ENCODE data around the gene GAL. TPM values are rescaled to one million over a fixed set of nuclear protein-coding genes. Genes with fewer than 3 reads are reported as not detected.

The GAL gene
- polyA plus RNA-seq, 1 experiment = 2.8 TPM

GRCh38 chr11:68664906-68665305, 19.4 kb upstream of the GAL start:
- Histone ChIP-seq H3K27me3 (ENCODE audit: control insufficient read depth, insufficient read depth, low read length) (peaks cover 20% of the 10 kb centered on the region; the same call in 1 of the 2 replicates), H3K4me3 (ENCODE audit: low read depth, low read length) (no peak overlapping the region), H3K36me3 (ENCODE audit: control insufficient read depth, insufficient read depth, low read length) (no peaks in the 10 kb centered on the region)
- no peak for DNase-seq (ENCODE audit: low read depth)
- ChIA-PET CTCF (no interaction called here), POLR2A (no interaction called here)
- no peak for TF ChIP-seq CTCF (IDR thresholded peaks at IDR 0.05; ENCODE audit: insufficient read depth, low read depth, low read length)

- ChIA-PET POLR2A (no interaction called here), CTCF (no interaction called here)
- no peak for TF ChIP-seq CTCF (IDR thresholded peaks at IDR 0.05; ENCODE audit: insufficient read depth, low read depth, low read length)
- H3K36me3 ChIP-seq (ENCODE audit: control insufficient read depth, insufficient read depth, low read length) = no peaks in the 10 kb centered on the region
- peaks cover 20% of the 10 kb centered on the region; the same call in 1 of the 2 replicates for H3K27me3 ChIP-seq (ENCODE audit: control insufficient read depth, insufficient read depth, low read length)
- no peak for DNase-seq (ENCODE audit: low read depth)
- no peak overlapping the region for H3K4me3 ChIP-seq (ENCODE audit: low read depth, low read length)
Measured at GRCh38 chr11:68665436-68665835, 18.9 kb upstream of the GAL start.

GRCh38 chr11:68666849-68667248, 17.5 kb upstream of the GAL start:
- POLR2A ChIA-PET = no interaction called here
- TF ChIP-seq CTCF (IDR thresholded peaks at IDR 0.05; ENCODE audit: insufficient read depth, low read depth, low read length) = no peak
- DNase-seq (ENCODE audit: low read depth) = no peak
- Histone ChIP-seq H3K36me3 (ENCODE audit: control insufficient read depth, insufficient read depth, low read length) (no peaks in the 10 kb centered on the region), H3K4me3 (ENCODE audit: low read depth, low read length) (no peak overlapping the region), H3K27me3 (ENCODE audit: control insufficient read depth, insufficient read depth, low read length) (peaks cover 13% of the 10 kb centered on the region; the same call in 1 of the 2 replicates)
- CTCF ChIA-PET = no interaction called here

GRCh38 chr11:68667511-68668500, 16.5 kb upstream of the GAL start:
- CTCF ChIA-PET = no interaction called here
- Histone ChIP-seq H3K27me3 (ENCODE audit: control insufficient read depth, insufficient read depth, low read length) (peaks cover 11% of the 10 kb centered on the region; the same call in 1 of the 2 replicates), H3K4me3 (ENCODE audit: low read depth, low read length) (no peak overlapping the region), H3K36me3 (ENCODE audit: control insufficient read depth, insufficient read depth, low read length) (no peaks in the 10 kb centered on the region)
- POLR2A ChIA-PET = no interaction called here
- TF ChIP-seq CTCF (IDR thresholded peaks at IDR 0.05; ENCODE audit: insufficient read depth, low read depth, low read length) = no peak
- DNase-seq (ENCODE audit: low read depth) = no peak

GRCh38 chr11:68669301-68670090, 14.8 kb upstream of the GAL start:
- POLR2A ChIA-PET = no interaction called here
- CTCF ChIA-PET = no interaction called here
- no peak overlapping the region for H3K4me3 ChIP-seq (ENCODE audit: low read depth, low read length)
- TF ChIP-seq CTCF (IDR thresholded peaks at IDR 0.05; ENCODE audit: insufficient read depth, low read depth, low read length) = no peak
- DNase-seq (ENCODE audit: low read depth) = no peak
- H3K36me3 ChIP-seq (ENCODE audit: control insufficient read depth, insufficient read depth, low read length) = no peaks in the 10 kb centered on the region
- peaks cover 9% of the 10 kb centered on the region; the same call in 1 of the 2 replicates for H3K27me3 ChIP-seq (ENCODE audit: control insufficient read depth, insufficient read depth, low read length)
